ENCODE results near the gene ANKIB1.

GRCh38 chr7:92417913-92418312, 172.1 kb downstream of the ANKIB1 start:
- TF ChIP-seq CTCF (IDR thresholded peaks at IDR 0.05 in 8 of 11, conservative IDR thresholded peaks at IDR 0.05 in 3 of 11) = no peak
- TF ChIP-seq POLR2A (IDR thresholded peaks at IDR 0.05) = no peak
- no peak for TF ChIP-seq POLR2AphosphoS5 (IDR thresholded peaks at IDR 0.05)
